ACC112 (cell line): ENCODE results near the gene LY86.
A peak's percentile ranks its signal among the peaks of the same experiment; 100 is the strongest.

Experiments
- H2AFZ ChIP-seq: fragments of 200-600 bp; sonication (generic); one replicate; pipeline ENCODE4 v1.6.0; 2017; ENCODE audit warnings: antibody characterized with exemption, low read length; ENCODE audit not compliant: unreplicated experiment
- H3K27ac ChIP-seq: fragments of 200-600 bp; sonication (generic); 2 replicates; pipeline ENCODE4 v1.5.1; 2014; ENCODE audit warnings: low read depth, mild to moderate bottlenecking, antibody characterized with exemption, low read length, moderate library complexity
- H3K27me3 ChIP-seq: fragments of 200-600 bp; sonication (generic); 2 replicates; pipeline ENCODE4 v1.6.1; 2014; ENCODE audit warnings: mild to moderate bottlenecking, antibody characterized with exemption, low read length, moderate library complexity, mixed read lengths; ENCODE audit not compliant: insufficient read depth
- H3K36me3 ChIP-seq: fragments of 200-600 bp; sonication (generic); 2 replicates; pipeline ENCODE4 v1.6.1; 2016; ENCODE audit warnings: mild to moderate bottlenecking, antibody characterized with exemption, low read length, moderate library complexity, mixed read lengths; ENCODE audit not compliant: insufficient read depth
- H3K4me1 ChIP-seq: fragments of 200-600 bp; sonication (generic); one replicate; pipeline ENCODE4 v1.6.1; 2016; ENCODE audit warnings: low read length, mixed read lengths; ENCODE audit not compliant: insufficient read depth, unreplicated experiment, control insufficient read depth
- H3K4me3 ChIP-seq: fragments of 200-600 bp; sonication (generic); 2 replicates; pipeline ENCODE4 v1.5.1; 2014; ENCODE audit warnings: mild to moderate bottlenecking, low read depth, low read length
- H3K79me2 ChIP-seq: fragments of 200-600 bp; sonication (generic); one replicate; pipeline ENCODE4 v1.6.0; 2016; ENCODE audit warnings: low read length; ENCODE audit not compliant: control insufficient read depth, unreplicated experiment, insufficient read depth

The LY86 gene

GRCh38 chr6:6674872-6675271 lies 86.4 kb downstream of the LY86 start:
- no peak overlapping the region for H3K4me3 ChIP-seq
- H3K79me2 ChIP-seq, result no peaks in the 10 kb centered on the region
- H3K4me1 ChIP-seq, result peaks cover 4% of the 10 kb centered on the region
- H3K27ac ChIP-seq, result no peak overlapping the region
- no peak overlapping the region for H2AFZ ChIP-seq
- no peaks in the 10 kb centered on the region for H3K36me3 ChIP-seq
- H3K27me3 ChIP-seq, result peaks cover 6% of the 10 kb centered on the region

DNA sequence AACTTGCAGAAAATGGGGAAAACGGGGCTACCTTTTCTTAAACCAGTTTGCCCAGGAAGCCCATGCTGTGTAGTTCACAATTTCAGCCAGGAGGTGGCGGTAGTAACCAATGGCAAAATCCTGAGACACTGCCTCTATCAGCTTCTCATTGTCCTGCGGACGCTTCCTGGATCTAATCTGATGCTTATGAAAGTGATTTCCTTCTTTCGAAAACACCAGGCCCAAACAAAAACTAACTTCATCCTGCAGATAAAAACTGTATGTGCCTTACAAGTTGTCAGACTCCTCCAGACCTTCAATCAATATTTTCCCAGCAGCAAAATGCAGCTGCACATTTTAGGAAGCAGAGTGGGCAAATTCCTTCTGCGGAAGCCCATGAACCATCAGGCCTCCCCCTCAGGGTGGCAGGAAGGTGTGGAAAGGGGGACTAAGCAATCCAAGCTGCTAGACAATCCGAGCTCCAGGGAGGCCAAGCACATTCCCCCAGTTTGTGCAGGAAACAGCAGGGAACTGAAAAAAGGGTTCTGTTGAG lies 88.5 kb downstream of the LY86 start:
- Histone ChIP-seq H3K79me2 (no peaks in the 10 kb centered on the region), H3K27me3 (peaks cover 6% of the 10 kb centered on the region), H2AFZ (peak overlapping the region; percentile 42), H3K4me3 (no peak overlapping the region), H3K27ac (no peak overlapping the region), H3K36me3 (no peaks in the 10 kb centered on the region), H3K4me1 (peaks cover 4% of the 10 kb centered on the region)

GRCh38 chr6:6678185-6678671 lies 89.7 kb downstream of the LY86 start:
- Histone ChIP-seq H3K27ac (no peak overlapping the region), H2AFZ (no peak overlapping the region), H3K79me2 (no peaks in the 10 kb centered on the region), H3K27me3 (peaks cover 3% of the 10 kb centered on the region), H3K4me3 (no peak overlapping the region), H3K4me1 (peaks cover 4% of the 10 kb centered on the region), H3K36me3 (no peaks in the 10 kb centered on the region)

DNA sequence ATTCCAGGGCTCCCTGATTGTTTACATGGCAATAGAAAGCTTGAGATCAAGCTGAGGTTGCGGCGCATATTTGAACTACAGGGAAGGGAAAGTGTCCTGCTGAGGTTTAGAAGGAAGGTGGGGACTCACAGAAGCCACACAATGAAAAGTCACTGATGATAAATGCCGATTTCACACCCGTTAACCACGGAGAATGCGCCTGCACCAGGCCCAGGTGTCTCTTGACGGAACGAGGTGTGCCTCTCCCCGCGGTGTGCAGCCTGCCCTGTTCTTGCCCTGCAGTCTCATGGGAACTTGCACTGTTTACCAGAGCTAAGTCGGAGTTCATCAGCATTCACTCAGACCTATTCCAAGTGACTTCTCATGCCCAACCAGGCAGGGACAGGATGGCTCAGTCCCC lies 90.3 kb downstream of the LY86 start:
- Histone ChIP-seq H3K4me1 (peaks cover 4% of the 10 kb centered on the region), H3K4me3 (no peak overlapping the region), H2AFZ (no peak overlapping the region), H3K79me2 (no peaks in the 10 kb centered on the region), H3K27me3 (peaks cover 8% of the 10 kb centered on the region; the same call in 1 of the 2 replicates), H3K36me3 (no peaks in the 10 kb centered on the region), H3K27ac (no peak overlapping the region)

DNA sequence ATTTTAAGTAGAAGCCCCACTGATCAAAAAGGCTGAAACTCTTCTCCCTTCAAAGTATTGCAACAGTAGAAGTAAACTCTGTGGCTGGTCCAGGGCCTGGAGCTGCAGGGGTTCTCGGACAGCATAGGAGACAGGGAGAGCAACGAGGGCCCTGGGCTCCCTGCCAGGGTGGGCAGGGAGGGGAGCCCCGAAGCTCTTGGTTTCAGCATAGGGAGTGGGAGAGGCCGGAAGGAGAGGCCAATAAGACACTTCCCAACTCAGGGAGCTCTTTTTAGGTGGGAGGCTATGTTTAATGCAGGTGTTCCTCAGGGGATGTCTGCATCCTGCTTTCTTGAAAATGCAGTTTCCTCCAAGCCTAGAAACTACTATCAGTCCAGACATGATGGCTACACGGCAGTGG lies 91.1 kb downstream of the LY86 start:
- no peaks in the 10 kb centered on the region for H3K79me2 ChIP-seq
- no peak overlapping the region for H3K4me3 ChIP-seq
- H3K36me3 ChIP-seq, result no peaks in the 10 kb centered on the region
- peaks cover 16% of the 10 kb centered on the region for H3K27me3 ChIP-seq
- H3K4me1 ChIP-seq, result peaks cover 4% of the 10 kb centered on the region
- no peak overlapping the region for H3K27ac ChIP-seq
- H2AFZ ChIP-seq, result no peak overlapping the region

GRCh38 chr6:6680526-6680925 lies 92.0 kb downstream of the LY86 start:
- Histone ChIP-seq H3K27ac (no peak overlapping the region), H3K79me2 (no peaks in the 10 kb centered on the region), H3K4me3 (no peak overlapping the region), H3K27me3 (peaks cover 22% of the 10 kb centered on the region), H2AFZ (no peak overlapping the region), H3K4me1 (peaks cover 4% of the 10 kb centered on the region), H3K36me3 (no peaks in the 10 kb centered on the region)

DNA sequence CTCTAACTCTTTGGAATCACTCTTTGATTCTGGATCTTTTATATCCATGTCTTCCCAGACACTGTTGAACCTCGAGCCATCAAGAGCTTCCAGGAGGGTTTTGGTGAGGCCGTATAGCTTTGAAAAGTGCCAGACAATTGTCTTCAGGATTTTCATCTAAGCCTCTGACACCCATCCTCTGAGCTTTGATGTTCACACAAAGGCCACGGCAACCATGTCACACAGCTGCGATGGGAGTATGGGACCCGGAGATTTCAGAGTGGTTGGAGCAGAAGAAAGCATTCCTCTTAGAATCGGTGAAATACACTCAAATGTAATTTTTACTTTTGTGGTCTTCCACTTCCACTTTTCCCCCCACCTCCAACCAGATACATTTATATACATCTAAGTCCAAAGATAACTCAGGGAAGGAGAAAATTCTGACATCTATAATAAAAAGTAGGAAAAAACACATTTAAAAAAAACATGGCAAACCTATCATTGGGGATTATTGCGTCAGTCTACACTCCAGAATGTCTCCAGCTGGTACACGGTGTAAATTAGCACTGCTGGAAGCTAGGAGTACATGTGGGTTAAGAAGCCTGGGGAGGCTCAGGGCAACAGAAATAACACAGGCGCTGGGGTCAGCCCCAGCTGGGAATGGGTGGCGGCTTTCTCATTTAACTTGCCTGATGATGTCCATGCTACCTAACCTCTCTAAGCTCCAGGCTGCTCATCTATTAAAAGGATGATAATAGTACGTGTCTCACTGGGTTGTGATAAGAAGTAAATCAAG lies 92.7 kb downstream of the LY86 start:
- H3K4me3 ChIP-seq, result no peak overlapping the region
- H3K36me3 ChIP-seq, result no peaks in the 10 kb centered on the region
- H3K27ac ChIP-seq, result no peak overlapping the region
- no peak overlapping the region for H2AFZ ChIP-seq
- peaks cover 22% of the 10 kb centered on the region for H3K27me3 ChIP-seq
- H3K79me2 ChIP-seq, result no peaks in the 10 kb centered on the region
- peaks cover 4% of the 10 kb centered on the region for H3K4me1 ChIP-seq

GRCh38 chr6:6682225-6682624 lies 93.7 kb downstream of the LY86 start:
- Histone ChIP-seq H3K79me2 (no peaks in the 10 kb centered on the region), H3K27ac (no peak overlapping the region), H2AFZ (no peak overlapping the region), H3K36me3 (no peaks in the 10 kb centered on the region), H3K4me1 (peaks cover 4% of the 10 kb centered on the region), H3K27me3 (peaks cover 22% of the 10 kb centered on the region), H3K4me3 (no peak overlapping the region)

DNA sequence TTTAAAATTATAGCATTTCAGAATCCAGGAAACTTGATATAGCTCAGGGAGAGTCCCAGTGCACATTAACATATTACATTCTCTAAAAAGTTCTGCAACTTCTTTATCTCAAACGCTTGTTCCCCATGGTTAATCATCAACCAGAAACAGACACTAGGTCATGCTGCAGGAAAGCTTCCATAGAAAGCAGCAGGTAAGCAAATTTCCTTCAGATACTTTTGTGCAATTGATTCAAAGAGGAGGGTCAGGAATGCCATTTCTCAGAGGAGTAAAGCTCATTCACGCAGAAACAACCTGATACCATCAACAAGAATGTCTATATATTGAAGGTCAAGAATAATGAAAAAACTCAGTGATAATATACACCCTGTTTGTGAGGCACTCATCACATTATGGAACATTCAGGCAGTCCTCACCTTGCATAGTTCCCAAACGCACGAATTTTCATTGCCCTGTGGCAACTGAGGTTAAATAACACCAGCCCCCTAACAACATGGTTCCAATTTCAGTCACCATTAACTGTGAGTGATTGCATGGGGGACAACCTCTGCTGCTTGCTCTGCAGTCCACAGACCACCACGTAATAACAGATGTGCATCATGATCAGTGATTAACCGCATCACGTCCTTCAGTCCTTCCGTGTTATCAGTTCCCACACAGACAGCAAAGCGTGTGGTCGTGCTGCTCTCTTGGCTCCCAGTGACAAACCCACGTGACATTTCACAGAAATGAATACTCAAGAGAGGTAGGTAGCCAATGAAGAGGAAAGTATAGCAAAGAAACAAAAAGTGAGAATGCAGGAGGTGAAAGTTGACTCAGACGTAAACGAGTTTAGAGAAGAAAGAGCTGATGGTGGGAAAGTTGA lies 95.7 kb downstream of the LY86 start:
- Histone ChIP-seq H3K79me2 (no peaks in the 10 kb centered on the region), H2AFZ (no peak overlapping the region), H3K36me3 (no peaks in the 10 kb centered on the region), H3K4me1 (peaks cover 9% of the 10 kb centered on the region), H3K4me3 (no peak overlapping the region), H3K27ac (no peak overlapping the region), H3K27me3 (peaks cover 22% of the 10 kb centered on the region)

DNA sequence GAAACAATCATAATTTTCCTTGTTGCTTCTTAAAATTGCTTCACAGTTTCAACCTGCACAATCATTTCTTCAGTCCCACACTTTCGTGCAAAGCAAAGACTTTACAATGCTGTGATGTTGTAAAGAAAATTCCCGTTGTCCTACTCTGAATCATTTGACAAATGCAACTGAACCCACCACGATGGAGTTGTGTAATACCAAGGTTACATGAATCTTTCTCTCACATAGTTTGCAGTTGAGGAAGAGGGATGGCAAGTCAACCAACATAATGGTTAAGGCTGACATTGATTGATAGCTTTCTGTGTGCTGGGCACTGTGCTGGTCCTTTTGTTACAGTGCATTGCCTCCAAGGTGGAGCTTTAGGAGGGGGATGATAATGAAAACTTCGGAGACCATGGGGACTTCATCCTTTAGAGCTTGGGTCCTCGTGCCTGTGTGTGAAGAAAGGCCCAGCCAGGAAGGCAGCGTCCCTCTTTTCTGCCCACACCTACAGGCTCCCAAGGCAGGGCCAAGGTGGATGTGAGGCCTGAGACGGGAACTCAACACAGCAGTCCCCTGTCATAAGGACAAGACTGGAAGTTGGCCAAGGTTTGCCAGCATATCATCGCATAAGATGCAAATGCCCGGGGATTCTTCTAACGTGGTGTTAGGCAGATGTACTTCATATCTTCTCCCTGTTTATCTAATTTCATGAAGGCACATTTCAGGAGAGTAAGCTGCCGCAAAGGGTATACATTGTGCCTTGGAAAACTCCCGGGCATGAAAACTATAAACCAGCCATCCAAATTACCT lies 96.9 kb downstream of the LY86 start:
- Histone ChIP-seq H3K27me3 (peaks cover 22% of the 10 kb centered on the region), H3K4me3 (no peak overlapping the region), H3K4me1 (peaks cover 18% of the 10 kb centered on the region), H3K27ac (no peak overlapping the region), H2AFZ (no peak overlapping the region), H3K79me2 (no peaks in the 10 kb centered on the region), H3K36me3 (no peaks in the 10 kb centered on the region)
